ENCODE data around the gene ELL2. TPM values are rescaled to one million over a fixed set of nuclear protein-coding genes. Genes with fewer than 3 reads are reported as not detected.
A peak's percentile ranks its signal among the peaks of the same experiment; 100 is the strongest.

Gene ELL2
- total and polyA plus RNA-seq, 2 of the 13 experiments (the other 11 are each of a cell fraction or from before 2014, with no cell fraction given), result 78.9 to 97.1 TPM

GRCh38 chr5:95948631-95949030 lies 13.0 kb downstream of the ELL2 start:
- H3K79me2 ChIP-seq (ENCODE audit: insufficient read depth, low read length), result peaks cover 98% of the 10 kb centered on the region
- no peak overlapping the region for H2AFZ ChIP-seq (ENCODE audit: low read length)
- H3K4me2 ChIP-seq (ENCODE audit: low read depth, low read length), result peak overlapping the region; percentile 10; the same call in 1 of the 2 replicates
- no TSS peak for BruUV-seq (replicated peaks)
- H3K9me3 ChIP-seq (ENCODE audit: low read length), result no peaks in the 10 kb centered on the region
- peaks cover 13 to 43% of the 10 kb centered on the region in 2 experiments for H3K36me3 ChIP-seq (replicated peaks in 1 of 2; ENCODE audit: control insufficient read depth in 1 of 2, insufficient read depth in 2 of 2, low read length in 2 of 2)
- intact Hi-C loops (cut with micrococcal nuclease; ENCODE audit: unreplicated experiment), result no loop called here
- no peaks in the 10 kb centered on the region for H3K27me3 ChIP-seq (ENCODE audit: control insufficient read depth in 1 of 2, insufficient read depth in 2 of 2, low read length in 2 of 2)
- CTCF ChIA-PET (ENCODE audit: low intra/inter-chr PET ratio, low total read pairs), result no interaction called here
- DNase-seq (ENCODE audit: low spot score), result no peak
- in situ Hi-C loops (cut with HindIII; ENCODE audit: extremely low pct_ligation_motif_present, low pct_unique_long_range_greater_than_20kb), result no loop called here
- POLR2A ChIA-PET, result interaction anchor here (0.9 kb wide), 1 partner anchor 10 kb away, joined by 4 read pairs; no protein-coding TSS in a partner anchor
- ATAC-seq, result no peak
- no peak for FAIRE-seq
- TF ChIP-seq GTF3A (CRISPR knock-in tag; conservative IDR thresholded peaks at IDR 0.05) (no peak), AGO2 (optimal IDR thresholded peaks at IDR 0.05; ENCODE audit: low read depth, low read length) (peak; percentile 55)
- peaks cover 95% of the 10 kb centered on the region for H4K20me1 ChIP-seq (ENCODE audit: insufficient read depth, low read length)
- H3K9ac ChIP-seq (ENCODE audit: insufficient read depth, low read depth, low read length), result no peak overlapping the region
- H3K4me3 ChIP-seq (replicated peaks in 1 of 3; ENCODE audit: insufficient read depth in 1 of 3, low read depth in 2 of 3, low read length in 3 of 3), result no peak overlapping the region
- no peak overlapping the region for H3K27ac ChIP-seq (ENCODE audit: extremely low read length, insufficient read depth, low read length)
- peaks cover 84% of the 10 kb centered on the region for H3K4me1 ChIP-seq (ENCODE audit: insufficient read depth, low read length)

GRCh38 chr5:95946451-95946850 lies 15.2 kb downstream of the ELL2 start:
- peaks cover 95% of the 10 kb centered on the region for H4K20me1 ChIP-seq (ENCODE audit: insufficient read depth, low read length)
- H3K79me2 ChIP-seq (ENCODE audit: insufficient read depth, low read length), result peaks cover 98% of the 10 kb centered on the region
- no peaks in the 10 kb centered on the region for H3K9me3 ChIP-seq (ENCODE audit: low read length)
- no TSS peak for BruUV-seq (replicated peaks)
- peaks cover 11 to 42% of the 10 kb centered on the region in 2 experiments for H3K36me3 ChIP-seq (replicated peaks in 1 of 2; ENCODE audit: control insufficient read depth in 1 of 2, insufficient read depth in 2 of 2, low read length in 2 of 2)
- FAIRE-seq (no peak), ATAC-seq (peak; percentile 36; the same call in 2 of the 3 replicates), DNase-seq (ENCODE audit: low spot score) (peak; percentile 48)
- peak overlapping the region; percentile 38 for H3K4me2 ChIP-seq (ENCODE audit: low read depth, low read length)
- peaks cover 79% of the 10 kb centered on the region for H3K4me1 ChIP-seq (ENCODE audit: insufficient read depth, low read length)
- no peak overlapping the region for H3K9ac ChIP-seq (ENCODE audit: insufficient read depth, low read depth, low read length)
- no peak overlapping the region for H3K4me3 ChIP-seq (replicated peaks in 1 of 3; ENCODE audit: insufficient read depth in 1 of 3, low read depth in 2 of 3, low read length in 3 of 3)
- ChIA-PET CTCF (ENCODE audit: low intra/inter-chr PET ratio, low total read pairs) (no interaction called here), POLR2A (interaction anchor here (1.3 to 1.5 kb wide), 2 partner anchors 10 to 22 kb away, joined by 4 read pairs; no protein-coding TSS in a partner anchor)
- no peaks in the 10 kb centered on the region for H3K27me3 ChIP-seq (ENCODE audit: control insufficient read depth in 1 of 2, insufficient read depth in 2 of 2, low read length in 2 of 2)
- intact Hi-C loops (cut with micrococcal nuclease; ENCODE audit: unreplicated experiment) (no loop called here), in situ Hi-C loops (cut with HindIII; ENCODE audit: extremely low pct_ligation_motif_present, low pct_unique_long_range_greater_than_20kb) (no loop called here)
- WGBS (ENCODE audit: low lambda C conversion rate), result 100% methylated on average over 1 of the region's 1 CpG
- no peak overlapping the region for H2AFZ ChIP-seq (ENCODE audit: low read length)
- no peak overlapping the region for H3K27ac ChIP-seq (ENCODE audit: extremely low read length, insufficient read depth, low read length)
- peak; percentile 29; the same call in 1 of the 2 replicates for TF ChIP-seq SAP130 (CRISPR knock-in tag; IDR thresholded peaks at IDR 0.05; ENCODE audit: low read depth)
- TF ChIP-seq PLSCR1 (CRISPR knock-in tag; IDR thresholded peaks at IDR 0.05; ENCODE audit: borderline replicate concordance), result no peak
- no peak for TF ChIP-seq THRA (CRISPR knock-in tag; IDR thresholded peaks at IDR 0.05; ENCODE audit: borderline replicate concordance)
- TF ChIP-seq TBX3 (IDR thresholded peaks at IDR 0.05; ENCODE audit: borderline replicate concordance), result no peak
- peak; percentile 37; the same call in 1 of the 2 replicates for TF ChIP-seq MED1 (CRISPR knock-in tag; IDR thresholded peaks at IDR 0.05)
- TF ChIP-seq ELF3 (CRISPR knock-in tag; IDR thresholded peaks at IDR 0.05), result 0 out of 2 replicates have a peak, but pooled peaks have one; percentile 19
- TF ChIP-seq ZBTB33 (CRISPR knock-in tag; IDR thresholded peaks at IDR 0.05), result 0 out of 2 replicates have a peak, but pooled peaks have one; percentile 24
- TF ChIP-seq CREB1 (IDR thresholded peaks at IDR 0.05), result no peak
- peak; percentile 11; the same call in 1 of the 2 replicates for TF ChIP-seq CREB1 (CRISPR knock-in tag; IDR thresholded peaks at IDR 0.05)
- TF ChIP-seq SOX6 (IDR thresholded peaks at IDR 0.05), result no peak
- TF ChIP-seq SOX6 (CRISPR knock-in tag; IDR thresholded peaks at IDR 0.05), result 0 out of 2 replicates have a peak, but pooled peaks have one; percentile 43
- TF ChIP-seq ETV5 (CRISPR knock-in tag; IDR thresholded peaks at IDR 0.05; ENCODE audit: borderline replicate concordance), result peak; percentile 56; the same call in 1 of the 2 replicates
- TF ChIP-seq POGZ (CRISPR knock-in tag; IDR thresholded peaks at IDR 0.05), result 0 out of 2 replicates have a peak, but pooled peaks have one; percentile 15
- no peak for TF ChIP-seq FIP1L1 (IDR thresholded peaks at IDR 0.05; ENCODE audit: borderline replicate concordance, insufficient read depth, low read depth, low read length)

Measured in HepG2 (cell line).